Body of pancreas (tissue), 4 donors: Measurements from ENCODE around the gene SOCS2. TPM values are rescaled to one million over a fixed set of nuclear protein-coding genes. Genes with fewer than 3 reads are reported as not detected.

Experiments used
- ATAC-seq: fragments of 150-250 bp; one replicate; pipeline ENCODE4 v1.9.1; 2016
- DNase-seq, 4 donors: peaks; one replicate each; pipeline ENCODE4 v3.0.0-alpha.2; 2019
- H3K27ac ChIP-seq, 4 donors: fragments of 200-600 bp; sonication (generic); 1 replicate in 3 of 4; 2 replicates in 1 of 4; pipeline versions ENCODE4 v1.5.1 to v1.6.1; 2016 to 2019; ENCODE audit warnings: mild to moderate bottlenecking in 1 of 4, mixed read lengths in 1 of 4, moderate library complexity in 1 of 4
- H3K27me3 ChIP-seq, 2 donors: fragments of 200-600 bp; sonication (generic); one replicate each; pipeline ENCODE4 v1.6.0; 2016; ENCODE audit warnings: mild to moderate bottlenecking in 1 of 2
- H3K36me3 ChIP-seq, 2 donors: fragments of 200-600 bp; sonication (generic); replicated peaks in 1 of 2; 2 replicates each; pipeline ENCODE4 v1.5.1; 2016; ENCODE audit warnings: low read depth in 2 of 2; ENCODE audit not compliant: insufficient read depth in 1 of 2
- H3K4me1 ChIP-seq: fragments of 200-600 bp; sonication (generic); one replicate; pipeline ENCODE4 v1.6.0; 2016
- H3K4me3 ChIP-seq, 2 donors: fragments of 200-600 bp; sonication (generic); 1 replicate in 1 of 2; 2 replicates in 1 of 2; pipeline ENCODE4 v1.5.1; 2016 to 2019
- H3K9me3 ChIP-seq, 3 donors: fragments of 200-600 bp; sonication (generic); 1 replicate in 2 of 3; 2 replicates in 1 of 3; pipeline ENCODE4 v1.5.1; 2016
- CTCF ChIP-seq, 7 experiments: fragments of 450-650 bp in 4 of 7; fragments of 200-600 bp in 3 of 7; sonication (generic) in 3 of 7; IDR thresholded peaks; one replicate each; pipeline ENCODE4 v1.5.1; 2016 to 2019; ENCODE audit warnings: antibody characterized with exemption in 7 of 7
- POLR2A ChIP-seq, 3 donors: fragments of 450-650 bp; IDR thresholded peaks; one replicate each; pipeline ENCODE4 v1.6.1; 2016; ENCODE audit warnings: antibody characterized with exemption in 3 of 3, mild to moderate bottlenecking in 2 of 3
- WGBS, 2 donors: methylation state at CpG; one replicate each; pipeline ENCODE4 v1.1.5; 2017; 5-methylcytosine and 5-hydroxymethylcytosine counted together
- intact Hi-C: fragments of 100-400 bp; cut with DNase I; formaldehyde crosslinking; loops from one replicate; pipeline ENCODE4 v1.15.1; 2023
- total RNA-seq, 2 donors: library from RNA; depleted of rRNA; stranded (reverse); fragments of >200 nt; gene quantifications; one replicate each; pipeline ENCODE4 v1.1.0, GENCODE V29; 2016

SOCS2 gene
- total RNA-seq, 2 donors from 2014 or later: 16.3 to 50.4 TPM

GRCh38 chr12:93573552-93574223, 1.2 kb downstream of the SOCS2 start:
- H3K4me1 ChIP-seq: peaks cover 20% of the 10 kb centered on the region

GRCh38 chr12:93577222-93577621, 4.7 kb downstream of the SOCS2 start:
- H3K27ac ChIP-seq: no peak overlapping the region
- H3K27me3 ChIP-seq: no peaks in the 10 kb centered on the region
- H3K9me3 ChIP-seq: no peaks in the 10 kb centered on the region
- peaks cover 16% of the 10 kb centered on the region for H3K4me1 ChIP-seq
- no peak overlapping the region for H3K4me3 ChIP-seq
- ATAC-seq (no peak), DNase-seq (no peak)
- TF ChIP-seq POLR2A (IDR thresholded peaks at IDR 0.05) (no peak), CTCF (IDR thresholded peaks at IDR 0.05) (no peak)
- no peaks in the 10 kb centered on the region for H3K36me3 ChIP-seq
- intact Hi-C loops: no loop called here
- WGBS, 2 donors: 52 to 62% methylated on average over 3 of the region's 3 CpGs

More at GRCh38 chr12:93573552-93574223, 1.2 kb downstream of the SOCS2 start:
- no peaks in the 10 kb centered on the region for H3K9me3 ChIP-seq
- 44 to 62% methylated on average over 21 of the region's 21 CpGs for WGBS, 2 donors
- H3K27me3 ChIP-seq: no peaks in the 10 kb centered on the region
- DNase-seq: no peak
- H3K27ac ChIP-seq: peak overlapping the region in 2 of 4 donors; percentile 56 to 92
- intact Hi-C loops: no loop called here
- no peaks in the 10 kb centered on the region for H3K36me3 ChIP-seq
- TF ChIP-seq CTCF (IDR thresholded peaks at IDR 0.05): no peak
- TF ChIP-seq POLR2A (IDR thresholded peaks at IDR 0.05): no peak
- no peak for ATAC-seq
- H3K4me3 ChIP-seq: peak overlapping the region in 1 of 2 donors; percentile 75

- no peak for TF ChIP-seq POLR2A (IDR thresholded peaks at IDR 0.05)
- TF ChIP-seq CTCF (IDR thresholded peaks at IDR 0.05): no peak
- no peaks in the 10 kb centered on the region for H3K36me3 ChIP-seq
- no peak overlapping the region for H3K27ac ChIP-seq
These were observed 5.7 kb downstream of the SOCS2 start for GRCh38 chr12:93578221-93578620.

GRCh38 chr12:93580682-93581081, 8.2 kb downstream of the SOCS2 start:
- Histone ChIP-seq H3K4me1 (no peaks in the 10 kb centered on the region), H3K27ac (no peak overlapping the region), H3K9me3 (no peaks in the 10 kb centered on the region), H3K4me3 (no peak overlapping the region), H3K36me3 (no peaks in the 10 kb centered on the region), H3K27me3 (no peaks in the 10 kb centered on the region)
- TF ChIP-seq POLR2A (IDR thresholded peaks at IDR 0.05): no peak
- DNase-seq (no peak), ATAC-seq (no peak)
- intact Hi-C loops: no loop called here

More at GRCh38 chr12:93578221-93578620, 5.7 kb downstream of the SOCS2 start:
- WGBS, 2 donors: 72 to 91% methylated on average over 5 of the region's 5 CpGs
- peaks cover 6% of the 10 kb centered on the region for H3K4me1 ChIP-seq
- intact Hi-C loops: no loop called here
- no peak overlapping the region for H3K4me3 ChIP-seq
- ATAC-seq: no peak
- no peak for DNase-seq
- H3K9me3 ChIP-seq: no peaks in the 10 kb centered on the region
- no peaks in the 10 kb centered on the region for H3K27me3 ChIP-seq

GRCh38 chr12:93581370-93581769, 8.9 kb downstream of the SOCS2 start:
- WGBS, 2 donors: 42 to 44% methylated on average over 2 of the region's 2 CpGs
- TF ChIP-seq CTCF (IDR thresholded peaks at IDR 0.05) (no peak), POLR2A (IDR thresholded peaks at IDR 0.05) (no peak)
- Histone ChIP-seq H3K36me3 (no peaks in the 10 kb centered on the region), H3K27me3 (no peaks in the 10 kb centered on the region), H3K9me3 (no peaks in the 10 kb centered on the region), H3K4me3 (no peak overlapping the region), H3K4me1 (no peaks in the 10 kb centered on the region), H3K27ac (no peak overlapping the region)
- intact Hi-C loops: no loop called here
- DNase-seq: no peak
- no peak for ATAC-seq
